SK-N-MC (cell line): Measurements from ENCODE around the gene TPM4.

Experiments
- EZH2 ChIP-seq: fragments of 200-600 bp; sonication (generic); IDR thresholded peaks from one replicate; pipeline ENCODE4 v1.6.1; 2017; ENCODE audit warnings: antibody characterized with exemption
- FOXP2 ChIP-seq: optimal IDR thresholded peaks from 2 replicates; pipeline ENCODE3; 2011; ENCODE audit warnings: mild to moderate bottlenecking, moderate library complexity; ENCODE audit not compliant: insufficient read depth; ENCODE audit errors: extremely low read length, control extremely low read depth
- POLR2AphosphoS5 ChIP-seq: IDR thresholded peaks from 2 replicates; pipeline ENCODE4 v1.6.1; 2012; ENCODE audit warnings: mild to moderate bottlenecking, low read depth, low read length, borderline replicate concordance

- TF ChIP-seq EZH2 (no peak), POLR2AphosphoS5 (no peak), FOXP2 (no peak)
Observed at GRCh38 chr19:16041299-16041990, 34.9 kb upstream of the TPM4 start.
